HG02610 (cell line): Measurements from ENCODE around the gene SLC44A5.
"Not testable (repeated sequence)": the region's sequence is repeated elsewhere in the genome, so short reads cannot be mapped to it uniquely, and the experiment has no call there.

Source experiments
- ATAC-seq: cut with Tn5 transposase; IDR thresholded peaks from one replicate; pipeline ENCODE4 v1.9.1; 2021; ENCODE audit warnings: mild to moderate bottlenecking, moderate library complexity; ENCODE audit not compliant: unreplicated experiment

Gene SLC44A5

DNA sequence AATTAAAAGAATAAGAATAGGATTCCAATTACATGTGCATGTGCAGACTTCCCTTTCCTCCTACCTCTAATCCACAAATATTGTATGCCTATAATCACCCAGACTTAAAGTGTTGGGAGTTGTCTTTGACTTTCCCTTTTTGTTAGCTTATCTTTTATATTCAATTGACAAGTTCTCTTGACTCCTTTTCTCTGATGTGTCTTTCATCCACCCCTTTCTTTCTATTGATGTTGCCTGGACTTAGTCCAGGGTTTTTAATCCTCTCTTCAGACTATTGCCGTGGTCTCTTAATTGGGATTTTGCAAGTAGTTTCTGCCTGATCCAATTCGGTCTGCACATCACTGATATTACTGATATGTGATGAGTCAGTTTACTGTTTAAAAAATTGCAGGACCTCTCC is 305.9 kb downstream of the SLC44A5 start:
- no peak for ATAC-seq

DNA sequence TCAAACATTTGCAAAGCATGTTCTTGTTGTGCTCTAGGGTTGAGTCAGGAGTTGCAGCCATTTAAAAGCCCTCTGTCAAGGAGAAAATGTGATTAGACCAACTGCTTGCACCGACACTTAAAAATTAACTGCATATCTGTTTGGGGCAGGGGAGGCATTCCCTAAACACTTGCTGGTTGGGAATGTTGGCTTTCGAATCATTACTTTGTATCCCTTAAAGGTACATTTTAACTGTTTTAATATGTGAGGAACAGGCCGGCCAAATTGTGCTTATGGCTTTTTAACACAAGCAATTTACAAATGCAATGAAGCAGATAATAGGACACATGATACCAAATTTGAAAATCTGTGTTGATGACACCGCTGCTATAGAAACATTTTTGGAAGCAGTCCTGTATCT is 317.6 kb downstream of the SLC44A5 start:
- ATAC-seq, result no peak

DNA sequence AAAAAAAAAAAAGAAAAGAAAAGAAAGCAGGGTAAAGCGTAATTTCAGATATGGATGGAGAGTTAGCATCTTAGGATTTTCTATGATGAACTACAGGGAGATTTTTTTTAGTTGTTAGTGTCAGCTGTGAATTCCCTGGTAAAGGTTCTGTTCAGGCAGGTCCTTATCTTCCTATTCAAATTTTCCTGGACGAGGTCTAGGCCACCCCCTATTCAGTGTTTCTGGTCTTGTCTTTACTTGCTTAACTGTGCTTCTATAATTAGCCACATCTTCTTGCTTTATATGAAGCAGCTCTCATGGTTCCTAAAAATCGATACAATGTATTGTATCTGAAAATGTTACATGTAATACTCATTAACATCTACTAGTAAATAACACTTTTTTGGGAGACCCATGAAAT is 318.9 kb downstream of the SLC44A5 start:
- no peak for ATAC-seq

DNA sequence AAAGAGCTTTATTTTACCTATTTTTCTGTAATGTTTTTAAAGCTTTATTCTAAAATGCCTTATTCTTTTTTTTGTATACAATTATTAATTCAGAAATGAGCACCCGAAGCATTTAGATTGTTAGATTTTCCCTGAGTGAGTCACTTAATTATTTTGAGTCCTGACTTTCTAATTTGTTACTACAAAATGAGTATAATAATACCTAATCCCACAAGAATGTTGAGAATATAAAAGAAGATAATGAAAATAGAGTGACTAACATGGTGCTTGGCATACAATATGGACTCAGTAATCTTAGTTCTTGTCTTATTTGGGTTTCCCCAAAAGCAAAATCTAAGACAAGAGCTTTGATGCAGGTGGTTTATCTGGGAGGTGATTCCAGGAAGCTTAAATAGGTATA is 334.5 kb downstream of the SLC44A5 start:
- no peak for ATAC-seq

DNA sequence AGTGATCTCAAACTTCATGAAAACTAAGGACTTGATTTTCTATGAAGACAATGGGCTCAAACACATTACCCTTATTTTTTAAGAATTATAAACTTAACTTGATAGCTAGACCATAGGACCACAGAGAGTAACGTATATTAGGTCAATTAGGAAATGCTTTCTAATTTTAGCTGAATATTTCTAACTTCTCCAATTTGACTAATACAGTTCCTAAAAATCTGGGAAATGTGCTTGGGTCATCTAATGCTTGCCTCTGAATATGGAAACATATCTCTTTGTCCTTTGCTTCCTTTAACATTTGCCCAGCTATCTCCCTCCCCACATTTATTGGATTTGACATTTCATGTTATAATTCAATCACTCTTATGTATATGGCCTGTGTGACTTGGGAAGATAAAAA is 335.3 kb downstream of the SLC44A5 start:
- ATAC-seq, result no peak

DNA sequence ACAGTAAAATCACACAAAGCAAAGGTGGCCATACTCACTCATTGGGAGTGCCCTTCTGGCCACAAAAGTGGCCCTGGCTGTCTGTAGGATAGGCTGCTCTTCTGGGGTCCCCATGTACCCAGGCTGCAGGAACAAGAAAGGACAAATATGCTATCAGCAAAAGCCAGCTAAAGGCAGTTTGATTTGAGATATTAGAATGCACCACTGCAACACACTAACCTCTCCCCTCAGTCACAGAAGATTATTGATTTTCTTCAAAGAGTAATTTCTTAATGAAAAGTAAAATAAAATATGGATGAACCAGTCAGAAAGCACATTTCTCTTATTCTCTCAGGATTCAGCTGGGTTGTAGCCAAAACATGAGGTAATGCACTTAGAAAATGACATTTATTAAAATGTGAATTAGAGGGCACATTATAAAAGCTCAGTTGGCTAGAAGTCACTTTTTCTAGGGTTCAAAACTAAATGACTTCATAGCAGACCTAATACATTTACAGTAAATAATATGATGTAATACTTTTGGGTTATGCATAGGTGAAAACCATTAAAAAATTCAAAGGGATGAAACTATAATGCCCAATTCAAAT is 335.9 kb downstream of the SLC44A5 start:
- ATAC-seq, result no peak

DNA sequence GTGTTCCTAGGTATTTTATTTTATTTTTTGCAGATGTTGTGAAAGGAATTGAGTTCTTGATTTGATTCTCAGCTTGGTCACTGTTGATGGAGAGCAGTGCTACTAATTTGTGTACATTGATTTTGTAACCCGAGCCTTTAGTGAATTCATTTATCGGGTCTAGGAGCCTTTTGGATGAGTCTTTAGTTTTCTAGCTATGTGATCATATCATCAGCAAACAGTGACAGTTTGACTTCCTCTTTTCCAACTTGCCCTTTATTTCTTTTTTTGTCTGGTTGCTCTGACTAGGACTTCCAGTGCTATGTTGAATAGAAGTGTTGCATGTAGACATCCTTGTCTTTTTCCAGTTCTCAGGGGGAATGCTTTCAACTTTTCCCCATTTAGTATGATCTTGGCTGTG is 337.8 kb downstream of the SLC44A5 start:
- no peak for ATAC-seq

DNA sequence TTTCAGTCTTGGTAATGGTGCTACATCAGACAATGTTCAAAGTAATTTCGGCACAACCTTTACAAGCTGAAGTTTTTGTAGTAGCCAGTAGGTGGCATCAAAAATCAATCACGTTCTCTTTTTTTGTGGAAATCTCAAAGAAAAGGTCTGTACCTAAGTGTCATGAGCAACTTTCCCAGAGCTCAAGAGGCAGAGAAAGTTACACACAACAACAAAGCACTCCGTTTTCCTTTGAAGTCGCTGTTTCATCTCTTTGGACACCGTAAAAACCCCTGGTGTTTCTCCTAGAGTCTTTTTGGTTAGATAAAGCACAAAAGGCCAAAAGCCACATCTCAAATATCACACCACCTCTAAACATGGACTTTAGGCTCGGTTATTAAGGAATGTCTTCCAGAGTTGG is 345.1 kb downstream of the SLC44A5 start:
- no peak for ATAC-seq

DNA sequence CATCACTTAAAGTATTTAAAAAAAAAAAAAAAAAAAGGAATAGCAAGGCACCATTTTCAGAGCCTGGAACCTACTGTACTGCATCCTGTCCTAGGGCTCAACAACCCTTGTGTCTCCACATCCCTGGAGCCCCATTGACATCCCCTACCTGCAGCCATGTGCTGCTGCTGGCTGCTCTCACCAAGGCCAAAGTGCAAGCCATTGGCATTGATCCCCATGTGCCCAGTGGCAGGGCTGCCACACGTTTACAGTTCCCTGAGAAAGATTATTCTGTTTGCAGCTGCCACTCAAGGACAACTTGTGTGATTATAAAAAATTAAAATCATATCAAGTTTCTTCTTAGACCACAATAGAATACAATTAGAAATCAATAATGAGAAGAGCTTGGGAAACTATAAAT is 346.8 kb downstream of the SLC44A5 start:
- no peak for ATAC-seq

DNA sequence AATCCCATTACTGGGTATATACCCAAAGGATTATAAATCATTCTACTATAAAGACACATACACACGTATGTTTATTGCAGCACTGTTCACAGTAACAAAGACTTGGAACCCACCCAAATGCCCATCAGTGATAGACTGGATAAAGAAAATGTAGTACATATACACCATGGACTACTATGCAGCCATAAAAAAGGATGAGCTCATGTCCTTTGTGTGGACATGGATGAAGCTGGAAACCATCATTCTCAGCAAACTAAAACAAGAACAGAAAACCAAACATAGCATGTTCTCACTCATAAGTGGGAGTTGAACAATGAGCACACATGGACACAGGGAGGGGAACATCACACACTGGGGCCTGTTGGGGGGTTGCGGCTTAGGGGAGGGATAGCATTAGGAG is 347.3 kb downstream of the SLC44A5 start:
- not testable (repeated sequence) for ATAC-seq

DNA sequence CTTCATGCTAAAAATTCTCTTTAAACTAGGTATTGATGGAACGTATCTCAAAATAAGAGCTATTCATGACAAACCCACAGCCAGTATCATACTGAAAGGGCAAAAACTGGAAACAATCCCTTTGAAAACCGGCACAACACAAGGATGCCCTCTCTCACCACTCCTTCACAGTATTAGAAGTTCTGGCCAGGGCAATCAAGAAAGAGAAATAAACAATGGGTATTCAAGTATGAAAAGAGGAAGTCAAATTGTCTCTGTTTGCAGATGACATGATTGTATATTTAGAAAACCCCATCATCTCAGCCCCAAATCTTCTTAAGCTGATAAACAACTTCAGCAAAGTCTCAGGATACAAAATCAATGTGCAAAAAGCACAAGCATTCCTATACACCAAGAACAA is 349.0 kb downstream of the SLC44A5 start:
- ATAC-seq, result not testable (repeated sequence)

DNA sequence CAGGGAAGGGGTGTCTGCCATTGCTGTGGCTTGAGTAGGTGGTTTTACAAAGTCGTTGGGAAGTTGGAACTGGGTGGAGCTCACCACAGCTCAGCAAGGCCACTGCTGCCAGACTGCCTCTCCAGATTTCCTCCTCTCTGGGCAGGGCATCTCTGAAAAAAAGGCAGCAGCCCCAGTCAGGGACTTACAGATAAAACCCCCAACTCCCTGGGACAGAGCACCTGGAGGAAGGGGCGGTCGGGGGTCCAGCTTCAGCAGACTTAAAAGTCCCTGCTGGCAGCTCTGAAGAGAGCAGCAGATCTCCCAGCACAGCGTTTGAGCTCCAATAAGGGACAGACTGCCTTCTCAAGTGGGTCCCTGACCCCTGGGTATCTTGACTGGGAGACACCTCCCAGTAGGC is 352.6 kb downstream of the SLC44A5 start:
- no peak for ATAC-seq

DNA sequence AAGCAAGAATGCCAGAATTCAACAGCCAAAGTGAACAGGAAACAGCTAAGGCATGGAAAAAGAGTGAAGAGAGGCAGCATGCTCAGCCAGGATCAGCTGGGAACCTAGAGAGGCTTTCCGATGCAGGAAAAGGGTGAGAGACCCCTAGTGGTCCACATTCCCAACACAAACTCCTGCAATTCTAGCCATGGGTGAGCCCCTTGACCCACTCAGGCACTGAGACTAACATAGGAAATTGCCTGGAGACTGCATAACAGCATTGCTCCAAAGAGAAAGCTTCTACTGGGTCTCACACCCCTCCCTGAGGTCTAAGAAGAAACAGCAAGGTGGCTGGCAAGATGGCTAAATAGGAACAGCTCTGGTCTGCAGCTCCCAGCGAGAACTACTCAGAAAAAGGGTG is 353.5 kb downstream of the SLC44A5 start:
- ATAC-seq, result no peak

DNA sequence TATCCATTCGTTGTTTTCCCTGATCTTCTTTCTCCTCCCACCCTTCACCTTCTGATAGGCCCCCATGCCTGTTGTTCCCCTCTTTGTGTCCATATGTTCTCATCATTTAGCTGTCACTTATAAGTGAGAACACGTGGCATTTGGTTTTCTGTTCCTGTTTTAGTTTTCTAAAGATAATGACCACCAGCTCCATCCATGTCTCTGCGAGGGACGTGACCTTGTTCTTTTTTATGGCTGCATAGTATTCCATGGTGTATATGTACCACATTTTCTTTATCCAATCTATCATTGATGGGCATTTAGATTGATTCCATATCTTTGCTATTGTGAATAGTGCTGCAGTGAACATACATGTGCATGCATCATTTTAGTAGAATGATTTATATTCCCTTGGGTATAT is 360.8 kb downstream of the SLC44A5 start:
- not testable (repeated sequence) for ATAC-seq

DNA sequence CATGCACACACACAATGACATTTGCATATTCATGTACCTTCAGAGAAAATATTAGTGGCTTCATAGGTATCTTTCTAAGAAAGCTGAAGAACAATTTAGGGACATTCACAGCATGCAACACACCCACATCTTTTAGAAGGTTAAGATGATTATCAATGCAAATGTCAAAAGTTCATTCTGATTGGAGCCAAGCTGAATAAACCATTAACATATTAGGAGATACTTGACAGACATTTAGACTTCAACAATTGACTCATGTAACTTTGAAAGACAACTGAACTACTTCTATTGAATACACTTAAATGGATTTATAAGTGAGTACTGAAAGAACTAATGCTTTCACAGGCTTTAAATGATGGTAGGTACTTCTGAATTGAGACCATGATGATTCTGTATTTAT is 365.7 kb downstream of the SLC44A5 start:
- no peak for ATAC-seq

DNA sequence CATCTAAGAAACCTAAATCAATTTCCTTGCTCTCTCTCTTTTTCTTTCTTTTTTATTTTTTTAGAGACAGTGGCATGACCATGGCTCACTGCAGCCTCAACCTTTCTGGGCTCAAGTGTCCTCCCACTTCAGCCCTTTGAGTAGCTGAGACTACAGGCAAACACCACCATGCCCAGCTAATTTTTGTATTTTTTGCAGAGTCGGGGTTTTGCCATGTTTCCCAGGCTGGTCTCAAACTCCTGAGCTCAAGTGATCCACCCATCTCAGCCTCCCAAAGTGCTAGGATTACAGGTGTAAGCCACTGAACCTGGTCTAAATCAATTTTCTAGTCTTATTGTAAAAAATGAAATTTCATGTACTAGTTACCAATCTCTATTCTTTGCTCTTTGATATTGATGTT is 367.8 kb downstream of the SLC44A5 start:
- no peak for ATAC-seq

DNA sequence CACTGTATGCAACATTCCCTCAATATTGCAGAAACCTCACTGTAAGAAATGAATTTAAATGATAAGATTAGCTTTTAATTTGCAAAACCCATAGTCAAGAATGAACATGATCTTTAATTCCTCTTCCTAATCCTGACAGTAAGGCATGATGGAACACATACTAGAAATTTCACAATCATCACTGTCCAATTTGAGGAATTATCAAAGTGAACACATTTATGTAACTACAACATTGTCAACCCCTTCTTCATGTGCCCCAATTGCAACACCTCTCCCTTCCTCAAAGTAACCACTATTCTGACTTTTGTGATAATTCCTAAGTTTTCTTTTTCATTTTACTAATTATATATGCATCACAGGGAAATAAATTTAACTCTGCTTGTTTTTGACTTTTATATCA is 373.6 kb downstream of the SLC44A5 start:
- no peak for ATAC-seq

DNA sequence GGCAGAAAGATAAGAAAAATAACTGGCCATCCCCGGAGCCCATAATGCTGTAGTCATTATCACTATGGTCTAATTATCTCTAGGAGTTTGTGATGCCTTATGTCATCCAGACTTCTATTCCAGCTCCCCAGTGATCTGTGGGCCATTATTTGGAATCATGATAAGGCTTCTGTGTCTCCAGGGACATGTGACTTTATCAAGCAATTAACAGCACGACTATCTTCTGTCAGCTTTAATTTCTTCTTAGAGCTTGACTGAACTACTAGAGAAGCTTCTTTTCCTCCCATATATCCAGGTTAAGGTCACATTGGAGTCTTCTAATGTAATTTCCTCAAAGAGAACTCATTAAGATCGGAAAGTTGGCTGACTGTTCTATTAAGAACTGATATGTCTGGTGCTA is 376.4 kb downstream of the SLC44A5 start:
- no peak for ATAC-seq

DNA sequence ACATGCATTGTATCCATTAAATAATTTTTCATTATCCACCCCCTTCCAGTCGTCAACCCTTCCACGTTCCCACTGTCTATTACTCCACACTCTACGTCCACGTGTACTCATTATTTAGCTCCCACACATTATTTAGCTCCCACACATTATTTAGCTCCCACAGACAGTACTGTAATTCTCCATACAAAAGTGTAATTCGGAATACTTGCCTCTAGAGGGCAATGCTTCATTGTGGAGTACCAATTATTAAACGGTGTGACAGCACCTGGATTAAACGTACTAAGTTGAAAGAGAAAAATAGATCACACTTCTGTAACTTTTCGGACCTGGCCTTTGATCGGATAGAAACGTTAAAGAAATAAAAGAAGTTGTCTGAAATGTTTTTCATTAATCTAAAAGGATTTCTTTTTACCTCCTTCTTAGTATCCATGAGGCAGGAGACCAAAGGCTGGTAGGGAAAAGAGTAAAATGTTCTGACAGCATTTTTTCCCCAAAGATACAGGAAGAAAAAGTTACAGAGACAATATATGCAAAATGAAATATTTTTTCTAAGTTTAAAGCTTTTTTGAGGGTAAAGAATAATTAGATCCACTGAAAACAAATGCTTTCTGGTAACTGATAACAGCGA is 377.5 kb downstream of the SLC44A5 start:
- peak; percentile 91 for ATAC-seq

DNA sequence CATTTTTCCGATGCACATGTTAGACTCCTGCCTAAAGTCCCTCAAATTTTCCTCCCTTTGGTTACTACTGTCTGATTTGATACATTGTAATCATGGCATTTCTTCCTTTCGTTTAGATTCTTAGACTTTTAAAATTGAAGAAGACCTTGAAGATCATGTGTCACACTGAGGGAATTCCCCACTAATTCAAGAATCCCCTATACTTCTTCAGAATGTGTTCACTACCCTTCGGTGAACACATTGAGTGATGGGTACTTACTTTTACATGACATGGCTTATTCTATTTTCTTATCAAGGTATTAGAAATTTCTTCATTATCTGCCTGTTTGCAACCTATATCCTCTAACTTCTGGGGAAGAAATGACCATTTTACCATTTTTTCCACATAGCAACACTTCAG is 390.8 kb downstream of the SLC44A5 start:
- ATAC-seq, result no peak

DNA sequence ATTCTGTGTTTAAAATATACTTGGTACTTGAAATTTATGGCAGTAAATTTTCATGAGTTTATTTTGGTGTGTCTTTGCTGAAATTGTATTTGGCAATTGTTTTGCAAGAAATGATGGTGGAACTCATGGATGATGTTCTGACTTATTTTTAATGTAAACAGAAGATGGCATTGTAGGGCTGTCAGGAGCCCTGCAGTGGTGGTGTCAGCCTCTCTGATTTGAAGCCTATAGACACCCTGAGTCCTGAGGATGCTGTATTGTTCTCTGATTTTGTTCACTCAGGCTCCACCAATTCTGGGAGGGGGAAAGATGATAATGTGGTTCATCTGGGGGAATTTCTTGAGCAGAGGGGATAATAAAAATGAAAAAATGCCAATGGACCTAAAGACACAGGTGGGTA is 396.9 kb downstream of the SLC44A5 start:
- no peak for ATAC-seq

DNA sequence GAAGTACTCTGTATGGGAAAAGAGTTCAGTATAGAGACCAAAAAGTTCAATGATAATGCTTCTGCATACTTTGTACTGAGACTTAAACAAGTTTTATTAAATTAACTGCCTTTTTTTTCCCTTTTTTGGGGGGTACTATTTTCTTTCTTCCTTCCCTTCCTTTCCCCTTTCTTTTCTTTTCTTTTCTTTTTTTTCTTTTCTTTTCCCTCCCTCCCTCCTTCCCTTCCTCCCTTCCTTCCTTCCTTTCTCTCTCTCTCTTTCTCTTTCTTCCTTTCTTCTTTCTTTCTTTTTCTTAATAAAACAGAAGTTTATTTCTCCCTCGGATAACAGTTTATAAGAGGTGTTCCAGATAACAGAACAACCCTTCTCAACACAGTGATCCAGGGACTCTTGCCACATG is 399.3 kb downstream of the SLC44A5 start:
- ATAC-seq, result no peak

DNA sequence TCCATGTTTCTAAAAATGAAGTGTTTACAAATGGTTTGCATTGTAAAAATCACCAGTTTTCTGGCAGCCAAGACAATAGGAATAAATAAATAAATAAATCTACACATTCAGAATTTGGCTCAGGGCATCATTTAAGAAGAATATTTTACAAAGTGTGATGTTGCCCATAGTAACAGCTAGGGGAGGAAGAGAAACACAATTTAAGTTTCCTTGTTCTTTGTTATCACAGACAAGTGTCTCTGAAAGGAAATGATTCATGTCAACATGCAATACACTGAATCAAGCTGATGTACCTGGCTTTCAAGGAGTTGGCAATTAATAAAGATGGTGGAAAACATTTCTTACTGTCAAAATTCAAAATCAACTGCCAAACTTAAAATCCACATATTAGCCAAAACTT is 402.1 kb downstream of the SLC44A5 start:
- no peak for ATAC-seq
